ENCODE results near the gene CBFB. TPM values are rescaled to one million over a fixed set of nuclear protein-coding genes. Genes with fewer than 3 reads are reported as not detected.

CBFB gene
- total and polyA plus RNA-seq, 9 of the 15 experiments (the other 6 are each of a cell fraction or from before 2014, with no cell fraction given) = 22.0 to 112 (median 66.5) TPM

DNA sequence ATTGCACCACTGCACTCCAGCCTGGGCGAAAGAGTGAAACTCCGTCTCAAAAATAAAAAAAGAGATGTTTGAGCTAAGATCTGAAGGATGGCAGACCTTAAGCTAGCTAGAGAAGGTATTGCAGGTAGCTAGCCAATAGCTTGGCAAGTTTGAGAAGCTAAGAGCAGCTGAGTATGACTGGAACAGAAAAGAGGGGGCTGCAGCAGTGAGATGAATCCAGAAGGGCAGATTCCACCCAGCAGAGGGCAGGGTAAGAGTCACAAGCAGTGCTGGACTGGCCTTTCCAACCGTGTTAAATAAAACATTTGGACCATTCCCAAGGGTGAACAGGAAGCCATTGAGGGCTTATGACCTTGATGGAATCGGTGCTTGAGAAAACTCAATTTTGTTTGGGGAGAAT is 75.1 kb downstream of the CBFB start (continued):
- no peak for TF ChIP-seq FOXM1 (IDR thresholded peaks at IDR 0.05; ENCODE audit: low read depth)
- TF ChIP-seq FOXM1 (CRISPR knock-in tag; IDR thresholded peaks at IDR 0.05; ENCODE audit: low read depth) = no peak
- TF ChIP-seq ZNF217 (CRISPR knock-in tag; IDR thresholded peaks at IDR 0.05) = no peak

DNA sequence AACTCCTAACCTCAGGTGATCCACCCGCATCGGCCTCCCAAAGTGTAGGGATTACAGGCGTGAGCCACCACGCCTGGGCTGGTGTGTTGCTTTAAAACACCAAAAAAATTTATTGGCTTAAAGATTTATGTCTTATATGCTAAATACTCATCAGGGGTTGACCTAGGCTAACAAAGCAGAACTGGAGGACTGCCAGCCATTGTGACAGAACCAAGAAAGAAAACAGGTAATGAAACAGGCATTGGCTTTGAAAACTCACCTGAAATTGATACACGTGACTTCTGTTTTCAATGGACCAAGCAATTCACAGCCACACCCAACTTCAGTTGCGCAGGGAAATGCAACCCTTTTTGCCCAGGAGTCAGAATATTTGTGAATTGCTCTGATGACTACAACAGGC is 75.9 kb downstream of the CBFB start:
- peaks cover 7 to 10% of the 10 kb centered on the region in 2 experiments; a peak in 4 of 5 replicates for H3K4me1 ChIP-seq (replicated peaks in 1 of 2; ENCODE audit: control insufficient read depth in 2 of 2, insufficient read depth in 2 of 2, low read length in 2 of 2)
- H3K9ac ChIP-seq (ENCODE audit: insufficient read depth in 1 of 2, low read depth in 2 of 2, low read length in 2 of 2) = no peak overlapping the region
- ChIA-PET CTCF (ENCODE audit: low intra/inter-chr PET ratio) (no interaction called here), POLR2A (interaction anchor here (1.0 to 1.4 kb wide), 2 partner anchors 11 to 87 kb away, joined by 3 read pairs; no protein-coding TSS in a partner anchor)
- H3K79me2 ChIP-seq (ENCODE audit: control insufficient read depth, insufficient read depth, low read length) = peaks cover 2% of the 10 kb centered on the region
- H3K36me3 ChIP-seq (ENCODE audit: control insufficient read depth, insufficient read depth, low read length) = peaks cover 16% of the 10 kb centered on the region; the same call in 1 of the 3 replicates
- DNase-seq (ENCODE audit: extremely low read depth in 1 of 4, low spot score in 3 of 4) (no peak), FAIRE-seq (no peak), ATAC-seq (no peak)
- BruUV-seq (replicated peaks) = no TSS peak
- in situ Hi-C loops (cut with MboI) (no loop called here), intact Hi-C loops (cut with micrococcal nuclease) (loop anchor here (5.0 kb wide), 1 partner anchor 158 kb away; no protein-coding TSS in a partner anchor)
- H3K27ac ChIP-seq (ENCODE audit: extremely low read depth, low read depth, low read length) = no peak overlapping the region
- no peaks in the 10 kb centered on the region for H3K9me3 ChIP-seq (replicated peaks; ENCODE audit: control insufficient read depth, insufficient read depth, low read depth, low read length)
- H4K20me1 ChIP-seq (replicated peaks; ENCODE audit: control insufficient read depth, insufficient read depth, low read length) = no peaks in the 10 kb centered on the region
- no peaks in the 10 kb centered on the region for H3K9me1 ChIP-seq (ENCODE audit: control insufficient read depth, insufficient read depth, low read length)
- no peak overlapping the region for H3K4me3 ChIP-seq
- H3K4me2 ChIP-seq (ENCODE audit: insufficient read depth, low read length) = no peak overlapping the region
- 80% methylated on average over 6 of the region's 6 CpGs for WGBS (ENCODE audit: insufficient coverage, low coverage, missing lambda C conversion rate)
- no peak overlapping the region for H2AFZ ChIP-seq (ENCODE audit: low read depth, low read length)
- no peaks in the 10 kb centered on the region for H3K27me3 ChIP-seq (ENCODE audit: control insufficient read depth in 2 of 2, insufficient read depth in 2 of 2, low read length in 2 of 2)
- TF ChIP-seq RBBP5 (IDR thresholded peaks at IDR 0.05; ENCODE audit: borderline replicate concordance, insufficient read depth, low read length, poor library complexity, severe bottlenecking) = no peak
- no peak for TF ChIP-seq ZNF133 (CRISPR knock-in tag; IDR thresholded peaks at IDR 0.05)
- TF ChIP-seq, protein P1, sequence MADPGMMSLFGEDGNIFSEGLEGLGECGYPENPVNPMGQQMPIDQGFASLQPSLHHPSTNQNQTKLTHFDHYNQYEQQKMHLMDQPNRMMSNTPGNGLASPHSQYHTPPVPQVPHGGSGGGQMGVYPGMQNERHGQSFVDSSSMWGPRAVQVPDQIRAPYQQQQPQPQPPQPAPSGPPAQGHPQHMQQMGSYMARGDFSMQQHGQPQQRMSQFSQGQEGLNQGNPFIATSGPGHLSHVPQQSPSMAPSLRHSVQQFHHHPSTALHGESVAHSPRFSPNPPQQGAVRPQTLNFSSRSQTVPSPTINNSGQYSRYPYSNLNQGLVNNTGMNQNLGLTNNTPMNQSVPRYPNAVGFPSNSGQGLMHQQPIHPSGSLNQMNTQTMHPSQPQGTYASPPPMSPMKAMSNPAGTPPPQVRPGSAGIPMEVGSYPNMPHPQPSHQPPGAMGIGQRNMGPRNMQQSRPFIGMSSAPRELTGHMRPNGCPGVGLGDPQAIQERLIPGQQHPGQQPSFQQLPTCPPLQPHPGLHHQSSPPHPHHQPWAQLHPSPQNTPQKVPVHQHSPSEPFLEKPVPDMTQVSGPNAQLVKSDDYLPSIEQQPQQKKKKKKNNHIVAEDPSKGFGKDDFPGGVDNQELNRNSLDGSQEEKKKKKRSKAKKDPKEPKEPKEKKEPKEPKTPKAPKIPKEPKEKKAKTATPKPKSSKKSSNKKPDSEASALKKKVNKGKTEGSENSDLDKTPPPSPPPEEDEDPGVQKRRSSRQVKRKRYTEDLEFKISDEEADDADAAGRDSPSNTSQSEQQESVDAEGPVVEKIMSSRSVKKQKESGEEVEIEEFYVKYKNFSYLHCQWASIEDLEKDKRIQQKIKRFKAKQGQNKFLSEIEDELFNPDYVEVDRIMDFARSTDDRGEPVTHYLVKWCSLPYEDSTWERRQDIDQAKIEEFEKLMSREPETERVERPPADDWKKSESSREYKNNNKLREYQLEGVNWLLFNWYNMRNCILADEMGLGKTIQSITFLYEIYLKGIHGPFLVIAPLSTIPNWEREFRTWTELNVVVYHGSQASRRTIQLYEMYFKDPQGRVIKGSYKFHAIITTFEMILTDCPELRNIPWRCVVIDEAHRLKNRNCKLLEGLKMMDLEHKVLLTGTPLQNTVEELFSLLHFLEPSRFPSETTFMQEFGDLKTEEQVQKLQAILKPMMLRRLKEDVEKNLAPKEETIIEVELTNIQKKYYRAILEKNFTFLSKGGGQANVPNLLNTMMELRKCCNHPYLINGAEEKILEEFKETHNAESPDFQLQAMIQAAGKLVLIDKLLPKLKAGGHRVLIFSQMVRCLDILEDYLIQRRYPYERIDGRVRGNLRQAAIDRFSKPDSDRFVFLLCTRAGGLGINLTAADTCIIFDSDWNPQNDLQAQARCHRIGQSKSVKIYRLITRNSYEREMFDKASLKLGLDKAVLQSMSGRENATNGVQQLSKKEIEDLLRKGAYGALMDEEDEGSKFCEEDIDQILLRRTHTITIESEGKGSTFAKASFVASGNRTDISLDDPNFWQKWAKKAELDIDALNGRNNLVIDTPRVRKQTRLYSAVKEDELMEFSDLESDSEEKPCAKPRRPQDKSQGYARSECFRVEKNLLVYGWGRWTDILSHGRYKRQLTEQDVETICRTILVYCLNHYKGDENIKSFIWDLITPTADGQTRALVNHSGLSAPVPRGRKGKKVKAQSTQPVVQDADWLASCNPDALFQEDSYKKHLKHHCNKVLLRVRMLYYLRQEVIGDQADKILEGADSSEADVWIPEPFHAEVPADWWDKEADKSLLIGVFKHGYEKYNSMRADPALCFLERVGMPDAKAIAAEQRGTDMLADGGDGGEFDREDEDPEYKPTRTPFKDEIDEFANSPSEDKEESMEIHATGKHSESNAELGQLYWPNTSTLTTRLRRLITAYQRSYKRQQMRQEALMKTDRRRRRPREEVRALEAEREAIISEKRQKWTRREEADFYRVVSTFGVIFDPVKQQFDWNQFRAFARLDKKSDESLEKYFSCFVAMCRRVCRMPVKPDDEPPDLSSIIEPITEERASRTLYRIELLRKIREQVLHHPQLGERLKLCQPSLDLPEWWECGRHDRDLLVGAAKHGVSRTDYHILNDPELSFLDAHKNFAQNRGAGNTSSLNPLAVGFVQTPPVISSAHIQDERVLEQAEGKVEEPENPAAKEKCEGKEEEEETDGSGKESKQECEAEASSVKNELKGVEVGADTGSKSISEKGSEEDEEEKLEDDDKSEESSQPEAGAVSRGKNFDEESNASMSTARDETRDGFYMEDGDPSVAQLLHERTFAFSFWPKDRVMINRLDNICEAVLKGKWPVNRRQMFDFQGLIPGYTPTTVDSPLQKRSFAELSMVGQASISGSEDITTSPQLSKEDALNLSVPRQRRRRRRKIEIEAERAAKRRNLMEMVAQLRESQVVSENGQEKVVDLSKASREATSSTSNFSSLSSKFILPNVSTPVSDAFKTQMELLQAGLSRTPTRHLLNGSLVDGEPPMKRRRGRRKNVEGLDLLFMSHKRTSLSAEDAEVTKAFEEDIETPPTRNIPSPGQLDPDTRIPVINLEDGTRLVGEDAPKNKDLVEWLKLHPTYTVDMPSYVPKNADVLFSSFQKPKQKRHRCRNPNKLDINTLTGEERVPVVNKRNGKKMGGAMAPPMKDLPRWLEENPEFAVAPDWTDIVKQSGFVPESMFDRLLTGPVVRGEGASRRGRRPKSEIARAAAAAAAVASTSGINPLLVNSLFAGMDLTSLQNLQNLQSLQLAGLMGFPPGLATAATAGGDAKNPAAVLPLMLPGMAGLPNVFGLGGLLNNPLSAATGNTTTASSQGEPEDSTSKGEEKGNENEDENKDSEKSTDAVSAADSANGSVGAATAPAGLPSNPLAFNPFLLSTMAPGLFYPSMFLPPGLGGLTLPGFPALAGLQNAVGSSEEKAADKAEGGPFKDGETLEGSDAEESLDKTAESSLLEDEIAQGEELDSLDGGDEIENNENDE (IDR thresholded peaks at IDR 0.05; ENCODE audit: low read depth, low read length) = no peak
- TF ChIP-seq SMAD1 (IDR thresholded peaks at IDR 0.05; ENCODE audit: low read depth, low read length, partially characterized antibody) = no peak
